IPS-15b (cell line): Measurements from ENCODE around the gene CFLAR.

ENCODE experiments used
- H3K27me3 ChIP-seq: one replicate; pipeline ENCODE4 v1.6.1; 2013; ENCODE audit warnings: low read length; ENCODE audit not compliant: control insufficient read depth, insufficient read depth
- H3K36me3 ChIP-seq: one replicate; pipeline ENCODE4 v1.6.1; 2013; ENCODE audit warnings: low read length; ENCODE audit not compliant: control insufficient read depth, insufficient read depth
- H3K4me1 ChIP-seq: one replicate; pipeline ENCODE4 v1.6.1; 2013; ENCODE audit warnings: mild to moderate bottlenecking, low read length; ENCODE audit not compliant: control insufficient read depth, insufficient read depth
- H3K4me3 ChIP-seq: one replicate; pipeline ENCODE4 v1.5.1; 2013; ENCODE audit warnings: low read depth, low read length
- H3K9ac ChIP-seq: one replicate; pipeline ENCODE4 v1.6.1; 2013; ENCODE audit warnings: low read depth, mild to moderate bottlenecking, low read length
- H3K9me3 ChIP-seq: one replicate; pipeline ENCODE4 v1.6.1; 2013; ENCODE audit warnings: mild to moderate bottlenecking, low read length; ENCODE audit not compliant: control insufficient read depth, insufficient read depth

The CFLAR gene

DNA sequence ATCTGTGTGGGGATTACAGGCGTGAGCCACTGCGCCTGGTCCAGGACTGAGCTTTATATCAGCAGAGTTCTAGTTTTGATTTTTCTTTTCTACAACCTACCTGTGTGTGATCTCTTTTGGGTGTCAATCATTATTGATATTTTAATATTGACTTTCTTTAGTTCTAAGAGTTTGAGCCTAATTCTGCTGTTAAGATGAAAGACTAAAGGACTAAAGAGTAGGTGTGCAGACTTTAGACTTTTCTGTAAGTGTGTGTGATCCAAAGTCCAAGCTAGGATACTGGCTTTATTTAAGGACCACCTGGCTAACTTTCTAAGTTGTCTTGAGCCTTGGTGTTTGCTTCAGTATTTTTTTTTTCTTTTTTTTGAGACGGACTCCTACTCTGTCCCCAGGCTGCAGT, 79.4 kb downstream of the CFLAR start:
- Histone ChIP-seq H3K36me3 (no peaks in the 10 kb centered on the region), H3K27me3 (no peaks in the 10 kb centered on the region), H3K9ac (no peak overlapping the region), H3K4me1 (no peaks in the 10 kb centered on the region), H3K9me3 (no peaks in the 10 kb centered on the region), H3K4me3 (no peak overlapping the region)

DNA sequence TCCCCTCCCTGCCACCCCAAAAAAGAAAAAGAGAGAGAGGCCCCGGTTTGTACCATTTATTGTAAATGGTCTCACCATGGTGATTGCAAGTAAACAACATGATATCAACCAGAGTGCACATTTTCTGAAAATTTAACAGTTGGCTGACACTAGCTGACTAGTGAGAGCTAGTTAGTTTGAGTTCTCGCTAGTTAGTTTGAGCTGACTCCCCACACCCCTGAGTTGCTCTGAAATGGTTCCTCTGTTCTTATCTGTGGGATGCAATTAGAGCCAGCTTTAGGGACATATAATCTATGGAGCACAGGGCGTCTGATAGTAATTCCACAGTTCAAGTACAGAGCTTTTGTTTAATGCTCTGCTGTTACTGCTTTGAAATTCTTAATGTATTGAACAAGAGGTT, 80.0 kb downstream of the CFLAR start:
- H3K4me3 ChIP-seq: no peak overlapping the region
- no peaks in the 10 kb centered on the region for H3K36me3 ChIP-seq
- H3K27me3 ChIP-seq: no peaks in the 10 kb centered on the region
- H3K4me1 ChIP-seq: no peaks in the 10 kb centered on the region
- H3K9ac ChIP-seq: no peak overlapping the region
- H3K9me3 ChIP-seq: no peaks in the 10 kb centered on the region

DNA sequence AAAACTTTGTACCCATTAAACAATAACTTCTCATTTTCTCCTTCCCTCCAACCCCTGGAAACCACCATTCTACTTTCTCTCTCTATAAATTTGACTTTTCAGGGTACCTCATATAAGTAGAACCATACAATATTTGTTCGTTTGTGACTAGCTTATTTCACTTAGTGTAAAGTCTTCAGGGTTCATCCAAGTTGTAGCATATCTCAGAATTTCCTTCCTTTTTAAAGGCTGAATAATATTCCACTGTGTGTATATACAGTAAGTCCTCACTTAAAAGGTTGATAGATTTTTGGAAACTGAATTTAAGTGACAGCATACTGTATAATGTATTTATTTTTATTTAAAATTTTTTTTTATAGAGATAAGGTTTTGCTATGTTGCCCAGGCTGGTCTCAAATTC, 80.8 kb downstream of the CFLAR start:
- Histone ChIP-seq H3K4me3 (no peak overlapping the region), H3K36me3 (no peaks in the 10 kb centered on the region), H3K9me3 (no peaks in the 10 kb centered on the region), H3K27me3 (no peaks in the 10 kb centered on the region), H3K4me1 (no peaks in the 10 kb centered on the region), H3K9ac (no peak overlapping the region)

DNA sequence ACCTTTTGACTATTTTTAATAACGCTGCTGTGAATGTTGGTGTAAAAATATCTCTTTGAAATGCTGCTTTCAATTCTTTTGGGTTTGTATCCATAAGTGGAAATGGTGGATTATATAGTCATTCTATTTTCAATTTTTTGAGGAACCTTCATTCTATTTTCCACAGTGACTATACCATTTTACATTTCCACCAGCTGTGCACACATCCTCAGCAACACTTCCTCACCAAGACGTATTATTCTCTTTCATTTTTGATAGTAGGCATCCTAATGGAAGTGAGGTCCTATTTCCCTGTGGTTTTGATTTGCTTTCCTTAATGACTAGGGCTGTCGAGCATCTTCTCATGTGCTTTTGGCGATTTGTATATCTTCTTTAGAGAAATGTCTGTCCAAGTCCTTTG, 81.8 kb downstream of the CFLAR start:
- H3K27me3 ChIP-seq: no peaks in the 10 kb centered on the region
- H3K9ac ChIP-seq: no peak overlapping the region
- H3K9me3 ChIP-seq: no peaks in the 10 kb centered on the region
- H3K4me1 ChIP-seq: no peaks in the 10 kb centered on the region
- H3K4me3 ChIP-seq: no peak overlapping the region
- H3K36me3 ChIP-seq: no peaks in the 10 kb centered on the region

DNA sequence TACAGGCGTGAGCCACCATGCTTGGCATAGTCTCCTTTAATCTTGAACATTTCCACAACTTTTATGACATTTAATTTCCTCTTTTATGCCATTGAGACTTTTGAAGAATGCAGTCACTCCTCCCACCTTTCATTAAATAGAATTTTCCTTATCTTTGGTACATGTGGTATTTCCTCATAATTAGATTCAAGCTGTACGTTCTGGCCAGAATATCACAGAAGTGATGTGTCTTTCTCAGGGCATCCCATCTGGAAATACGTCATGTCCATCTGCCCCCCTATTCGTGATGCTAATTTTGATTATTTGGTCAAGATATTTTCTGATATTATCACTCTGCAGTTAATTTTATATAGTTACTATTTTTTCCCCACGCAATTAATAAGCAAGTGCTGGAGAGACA, 83.9 kb downstream of the CFLAR start:
- H3K9me3 ChIP-seq: no peaks in the 10 kb centered on the region
- no peak overlapping the region for H3K9ac ChIP-seq
- H3K4me1 ChIP-seq: no peaks in the 10 kb centered on the region
- H3K36me3 ChIP-seq: no peaks in the 10 kb centered on the region
- no peaks in the 10 kb centered on the region for H3K27me3 ChIP-seq
- no peak overlapping the region for H3K4me3 ChIP-seq

DNA sequence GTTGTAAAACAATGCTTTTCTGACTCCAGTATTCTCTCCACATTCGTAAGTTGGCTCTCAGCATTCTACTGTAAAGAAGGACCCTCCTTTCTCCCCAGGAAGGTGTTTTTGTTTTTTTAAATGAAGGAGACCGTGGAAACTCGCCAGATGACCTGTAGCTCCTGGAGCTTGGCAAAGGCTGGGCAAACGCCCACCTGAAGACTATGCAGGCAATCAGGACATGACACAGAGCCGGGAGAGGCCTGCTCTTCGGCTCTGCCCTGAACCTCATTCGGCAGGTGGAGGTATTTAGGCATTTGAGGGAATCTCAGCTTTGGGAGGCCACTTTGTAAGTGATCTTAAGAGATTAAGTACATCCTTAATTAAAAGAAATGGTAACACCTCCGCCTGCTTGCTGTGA, 84.4 kb downstream of the CFLAR start:
- no peaks in the 10 kb centered on the region for H3K9me3 ChIP-seq
- no peaks in the 10 kb centered on the region for H3K36me3 ChIP-seq
- no peaks in the 10 kb centered on the region for H3K4me1 ChIP-seq
- no peak overlapping the region for H3K4me3 ChIP-seq
- no peaks in the 10 kb centered on the region for H3K27me3 ChIP-seq
- no peak overlapping the region for H3K9ac ChIP-seq

DNA sequence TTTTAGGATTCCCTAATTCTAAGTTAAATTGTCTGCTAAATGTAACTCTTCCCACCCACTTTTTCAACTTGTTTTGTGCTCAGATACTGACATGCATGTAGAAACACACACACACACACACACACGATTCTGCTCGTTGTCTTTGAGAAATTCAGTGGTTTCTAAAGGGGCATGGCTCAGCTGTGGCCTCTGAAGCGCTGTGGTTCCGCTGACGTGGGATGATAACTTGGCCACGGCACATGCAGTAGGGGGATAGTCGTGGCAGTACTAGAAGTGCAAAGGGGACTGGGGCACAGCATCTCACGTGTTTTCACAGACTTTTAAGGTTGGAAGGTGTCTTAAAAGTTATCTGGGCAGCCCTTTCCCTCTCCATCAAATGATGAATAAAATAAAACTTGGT, 85.4 kb downstream of the CFLAR start:
- H3K4me3 ChIP-seq: no peak overlapping the region
- no peak overlapping the region for H3K9ac ChIP-seq
- no peaks in the 10 kb centered on the region for H3K9me3 ChIP-seq
- H3K27me3 ChIP-seq: no peaks in the 10 kb centered on the region
- H3K36me3 ChIP-seq: no peaks in the 10 kb centered on the region
- H3K4me1 ChIP-seq: no peaks in the 10 kb centered on the region

DNA sequence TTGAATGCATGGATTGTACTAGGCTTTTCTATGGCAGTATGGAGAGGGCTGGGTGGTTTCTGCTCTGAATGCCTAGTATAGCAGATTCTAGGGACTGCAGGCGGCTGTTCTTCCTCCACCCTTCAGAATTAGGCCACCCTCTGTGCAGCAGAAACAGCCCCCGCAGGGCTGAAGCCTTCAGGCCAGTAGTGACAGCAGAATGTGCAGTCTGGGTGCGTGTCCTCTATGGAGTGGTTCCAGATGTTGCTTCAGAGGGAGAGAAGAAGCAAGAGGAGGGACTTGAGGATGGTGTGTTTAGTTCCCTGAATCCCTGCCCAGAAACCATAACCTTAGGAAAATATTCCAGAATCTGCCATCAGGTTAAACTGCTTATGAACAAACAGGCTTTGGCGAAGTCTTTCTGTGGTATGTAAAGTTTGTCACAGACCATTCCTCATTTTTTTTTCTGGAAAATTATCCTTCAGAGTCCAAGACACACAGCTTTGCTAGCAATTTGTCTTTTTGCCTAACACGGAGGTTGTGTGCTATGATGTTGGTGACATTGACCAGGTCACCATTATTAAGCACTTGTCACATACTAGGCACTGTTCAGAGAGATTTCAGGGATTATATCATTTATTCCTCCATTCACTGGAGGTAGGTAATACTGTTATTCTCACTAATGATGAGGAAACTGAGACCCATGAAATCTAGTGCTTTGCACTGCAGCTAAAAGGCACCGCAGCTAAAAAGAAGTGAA, 88.1 kb downstream of the CFLAR start:
- Histone ChIP-seq H3K9ac (no peak overlapping the region), H3K4me1 (no peaks in the 10 kb centered on the region), H3K9me3 (no peaks in the 10 kb centered on the region), H3K27me3 (no peaks in the 10 kb centered on the region), H3K36me3 (no peaks in the 10 kb centered on the region), H3K4me3 (no peak overlapping the region)

DNA sequence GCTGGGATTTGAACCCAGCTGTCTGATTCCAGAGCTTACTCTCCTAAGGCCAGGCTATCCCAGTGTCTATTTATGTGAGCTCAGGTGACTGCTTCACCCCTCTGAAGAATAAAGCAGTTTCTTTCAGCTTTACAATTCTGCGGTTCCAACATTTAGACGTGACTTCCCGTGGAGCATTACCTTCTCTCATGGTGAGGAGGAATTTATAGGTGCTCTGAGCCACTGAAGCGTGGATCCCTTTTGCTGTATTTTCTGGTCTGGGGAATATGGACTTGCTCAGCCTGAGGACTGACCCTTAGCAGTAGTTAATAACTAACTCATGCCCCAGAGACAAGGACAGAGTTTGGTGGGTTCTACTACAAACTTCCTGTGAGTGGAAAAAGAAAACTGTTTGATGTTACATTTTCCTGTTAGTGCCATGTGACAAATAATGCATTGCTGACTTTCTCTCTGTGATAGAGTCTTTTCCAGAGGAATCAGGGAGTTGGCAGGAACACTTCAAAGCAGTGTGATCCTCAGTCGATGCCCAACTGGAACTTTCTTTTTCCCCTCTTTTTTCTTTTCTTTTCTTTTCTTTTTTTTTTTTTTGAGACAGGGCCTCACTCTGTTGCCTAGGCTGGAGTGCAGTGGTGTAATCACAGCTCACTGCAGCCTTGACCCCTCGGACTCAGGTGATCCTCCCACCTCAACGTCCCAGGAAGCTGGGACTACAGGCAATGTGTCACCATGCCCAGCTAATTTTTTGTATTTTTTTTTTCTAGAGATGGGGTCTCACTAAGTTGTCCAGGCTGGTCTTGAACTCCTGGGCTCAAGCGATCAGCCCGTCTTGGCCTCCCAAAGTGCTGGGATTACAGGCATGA, 88.9 kb downstream of the CFLAR start:
- no peak overlapping the region for H3K4me3 ChIP-seq
- no peaks in the 10 kb centered on the region for H3K27me3 ChIP-seq
- no peaks in the 10 kb centered on the region for H3K9me3 ChIP-seq
- H3K9ac ChIP-seq: no peak overlapping the region
- no peaks in the 10 kb centered on the region for H3K36me3 ChIP-seq
- no peaks in the 10 kb centered on the region for H3K4me1 ChIP-seq

DNA sequence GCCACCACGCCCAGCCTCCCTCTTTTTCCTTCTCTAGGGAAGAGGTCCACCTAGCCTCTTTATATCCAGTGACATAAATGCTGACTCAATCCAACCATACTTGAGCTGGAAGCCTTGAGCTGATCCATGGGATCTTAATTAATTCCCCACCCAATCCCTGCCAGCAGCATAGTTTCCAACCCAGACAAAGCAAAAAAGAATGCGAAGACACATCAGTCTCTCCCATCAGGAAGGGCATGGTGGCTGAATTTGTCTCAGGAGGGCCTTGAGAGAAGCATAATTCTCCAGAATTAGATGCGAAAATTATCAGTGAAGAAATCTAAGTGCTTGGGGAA, 89.5 kb downstream of the CFLAR start:
- peaks cover 3% of the 10 kb centered on the region for H3K4me1 ChIP-seq
- no peaks in the 10 kb centered on the region for H3K36me3 ChIP-seq
- H3K4me3 ChIP-seq: no peak overlapping the region
- H3K9me3 ChIP-seq: no peaks in the 10 kb centered on the region
- no peaks in the 10 kb centered on the region for H3K27me3 ChIP-seq
- H3K9ac ChIP-seq: no peak overlapping the region

DNA sequence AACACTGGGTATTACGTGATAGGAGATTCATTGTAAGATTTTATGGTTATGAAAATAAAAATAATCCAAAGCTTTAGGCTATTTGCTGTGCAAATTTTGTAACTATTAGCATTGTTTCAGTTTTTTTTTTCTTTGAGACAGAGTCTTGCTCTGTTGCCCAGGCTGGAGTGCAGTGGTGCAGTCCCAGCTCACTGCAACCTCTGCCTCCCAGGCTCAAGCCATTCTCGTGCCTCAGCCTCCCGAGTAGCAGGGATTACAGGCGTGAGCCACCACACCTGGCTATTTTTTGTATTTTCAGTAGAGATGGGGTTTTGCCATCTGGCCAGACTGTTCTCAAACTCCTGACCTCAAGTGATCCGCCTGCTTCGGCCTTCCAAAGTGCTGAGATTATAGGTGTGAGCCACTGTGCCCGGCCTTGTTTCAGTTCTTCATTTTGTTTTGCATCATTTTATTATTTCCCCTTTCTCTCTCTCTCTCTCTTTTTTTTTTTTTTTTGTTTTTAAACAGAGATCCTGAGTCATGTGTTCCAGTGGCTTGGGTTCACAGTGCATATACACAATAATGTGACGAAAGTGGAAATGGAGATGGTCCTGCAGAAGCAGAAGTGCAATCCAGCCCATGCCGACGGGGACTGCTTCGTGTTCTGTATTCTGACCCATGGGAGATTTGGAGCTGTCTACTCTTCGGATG, 92.7 kb downstream of the CFLAR start:
- no peaks in the 10 kb centered on the region for H3K27me3 ChIP-seq
- H3K4me1 ChIP-seq: peaks cover 3% of the 10 kb centered on the region
- H3K9ac ChIP-seq: no peak overlapping the region
- H3K36me3 ChIP-seq: no peaks in the 10 kb centered on the region
- H3K9me3 ChIP-seq: no peaks in the 10 kb centered on the region
- H3K4me3 ChIP-seq: no peak overlapping the region

DNA sequence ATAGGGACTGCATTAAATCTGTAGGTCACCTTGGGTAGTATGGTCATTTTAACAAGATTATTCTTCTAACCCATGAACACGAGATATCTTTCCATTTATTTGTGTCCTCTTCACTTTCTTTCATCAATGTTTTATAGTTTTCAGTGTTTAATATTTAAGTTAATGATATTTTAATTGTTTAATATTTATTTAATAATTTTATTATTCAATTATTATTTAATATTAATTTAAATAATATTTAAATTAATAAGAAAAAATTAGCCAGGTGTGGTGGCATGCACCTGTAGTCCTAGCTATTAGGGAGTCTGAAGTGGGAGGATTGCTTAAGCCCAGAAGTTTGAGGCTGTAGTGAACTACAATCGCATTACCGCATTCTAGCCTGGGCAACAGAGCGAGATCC, 100.0 kb downstream of the CFLAR start:
- Histone ChIP-seq H3K9ac (no peak overlapping the region), H3K36me3 (no peaks in the 10 kb centered on the region), H3K9me3 (no peaks in the 10 kb centered on the region), H3K4me3 (no peak overlapping the region), H3K4me1 (peaks cover 9% of the 10 kb centered on the region), H3K27me3 (no peaks in the 10 kb centered on the region)
